ENCODE data around the gene ZFHX2. TPM values are rescaled to one million over a fixed set of nuclear protein-coding genes. Genes with fewer than 3 reads are reported as not detected.
A peak's percentile ranks its signal among the peaks of the same experiment; 100 is the strongest.

Gene ZFHX2
- total and polyA plus RNA-seq, 2 of the 4 experiments (the other 2 are of a cell fraction): 0.18 to 0.53 TPM

GRCh38 chr14:23533652-23534435 lies 17.7 kb downstream of the ZFHX2 start:
- Histone ChIP-seq H3K14ac (replicated peaks; ENCODE audit: low read depth, low read length) (no peak overlapping the region), H2BK5ac (ENCODE audit: low read depth, low read length, poor library complexity, severe bottlenecking) (no peak overlapping the region), H4K91ac (ENCODE audit: insufficient read depth, low read depth, low read length) (no peak overlapping the region), H2BK15ac (ENCODE audit: low read depth, low read length) (no peak overlapping the region), H3K9me1 (ENCODE audit: insufficient read depth, low read length) (no peaks in the 10 kb centered on the region), H2AK9ac (replicated peaks; ENCODE audit: low read depth, low read length, poor library complexity) (no peak overlapping the region), H3K79me1 (ENCODE audit: low read depth in 1 of 2, low read length in 2 of 2) (no peaks in the 10 kb centered on the region), H4K20me1 (ENCODE audit: insufficient read depth, low read length) (no peaks in the 10 kb centered on the region; the same call in 1 of the 2 replicates), H3K27ac (ENCODE audit: insufficient read depth, low read length) (no peak overlapping the region), H4K5ac (ENCODE audit: low read depth, low read length) (no peak overlapping the region), H3K56ac (ENCODE audit: extremely low read depth, insufficient read depth, low read length) (no peak overlapping the region), H3K18ac (ENCODE audit: low read depth, low read length) (no peak overlapping the region), H3K4ac (ENCODE audit: low read depth, low read length) (no peak overlapping the region), H3K4me2 (ENCODE audit: low read depth, low read length) (no peak overlapping the region), H3K9ac (ENCODE audit: low read depth, low read length) (no peak overlapping the region), H2BK20ac (ENCODE audit: low read depth, low read length) (no peak overlapping the region), H3K27me3 (ENCODE audit: control insufficient read depth, insufficient read depth, low read length) (no peaks in the 10 kb centered on the region), H3K23ac (ENCODE audit: low read depth, low read length) (no peak overlapping the region), H4K8ac (ENCODE audit: low read depth in 2 of 2, low read length in 2 of 2) (no peak overlapping the region), H3K4me1 (ENCODE audit: control insufficient read depth, insufficient read depth, low read length) (peaks cover 5% of the 10 kb centered on the region; the same call in 1 of the 2 replicates), H2BK120ac (ENCODE audit: low read depth, low read length) (no peak overlapping the region), H3K9me3 (ENCODE audit: control insufficient read depth, insufficient read depth, low read length) (no peaks in the 10 kb centered on the region), H2AFZ (replicated peaks; ENCODE audit: low read length, poor library complexity) (no peak overlapping the region), H2AK5ac (ENCODE audit: low read depth, low read length) (no peak overlapping the region), H3K4me3 (ENCODE audit: insufficient read depth, low read depth, low read length) (no peak overlapping the region), H3K36me3 (ENCODE audit: control insufficient read depth, insufficient read depth, low read length) (no peaks in the 10 kb centered on the region)
- TF ChIP-seq RAD21 (IDR thresholded peaks at IDR 0.05; ENCODE audit: low read length) (no peak), SMC3 (IDR thresholded peaks at IDR 0.05; ENCODE audit: low read depth, low read length) (no peak), CEBPB (IDR thresholded peaks at IDR 0.05; ENCODE audit: low read depth, low read length) (no peak), RFX5 (IDR thresholded peaks at IDR 0.05; ENCODE audit: low read depth, low read length) (no peak), CHD1 (IDR thresholded peaks at IDR 0.05; ENCODE audit: low read depth, low read length) (no peak), MAFK (IDR thresholded peaks at IDR 0.05; ENCODE audit: low read depth, low read length) (no peak), RCOR1 (IDR thresholded peaks at IDR 0.05; ENCODE audit: insufficient replicate concordance, low read length) (no peak), CTCF (conservative IDR thresholded peaks at IDR 0.05; ENCODE audit: low read depth, low read length) (no peak), NFE2L2 (IDR thresholded peaks at IDR 0.05; ENCODE audit: low read depth, low read length) (no peak), MAZ (IDR thresholded peaks at IDR 0.05; ENCODE audit: borderline replicate concordance, low read depth, low read length) (no peak), MXI1 (IDR thresholded peaks at IDR 0.05; ENCODE audit: borderline replicate concordance, low read depth, low read length) (no peak), FOS (IDR thresholded peaks at IDR 0.05; ENCODE audit: low read depth, low read length) (no peak), POLR2A (IDR thresholded peaks at IDR 0.05; ENCODE audit: low read depth, low read length) (no peak), BHLHE40 (IDR thresholded peaks at IDR 0.05; ENCODE audit: low read depth, low read length) (no peak)
- TF ChIP-seq, protein P1, sequence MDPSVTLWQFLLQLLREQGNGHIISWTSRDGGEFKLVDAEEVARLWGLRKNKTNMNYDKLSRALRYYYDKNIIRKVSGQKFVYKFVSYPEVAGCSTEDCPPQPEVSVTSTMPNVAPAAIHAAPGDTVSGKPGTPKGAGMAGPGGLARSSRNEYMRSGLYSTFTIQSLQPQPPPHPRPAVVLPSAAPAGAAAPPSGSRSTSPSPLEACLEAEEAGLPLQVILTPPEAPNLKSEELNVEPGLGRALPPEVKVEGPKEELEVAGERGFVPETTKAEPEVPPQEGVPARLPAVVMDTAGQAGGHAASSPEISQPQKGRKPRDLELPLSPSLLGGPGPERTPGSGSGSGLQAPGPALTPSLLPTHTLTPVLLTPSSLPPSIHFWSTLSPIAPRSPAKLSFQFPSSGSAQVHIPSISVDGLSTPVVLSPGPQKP (IDR thresholded peaks at IDR 0.05; ENCODE audit: borderline replicate concordance, low read depth, low read length): no peak
- TF ChIP-seq, protein P2, sequence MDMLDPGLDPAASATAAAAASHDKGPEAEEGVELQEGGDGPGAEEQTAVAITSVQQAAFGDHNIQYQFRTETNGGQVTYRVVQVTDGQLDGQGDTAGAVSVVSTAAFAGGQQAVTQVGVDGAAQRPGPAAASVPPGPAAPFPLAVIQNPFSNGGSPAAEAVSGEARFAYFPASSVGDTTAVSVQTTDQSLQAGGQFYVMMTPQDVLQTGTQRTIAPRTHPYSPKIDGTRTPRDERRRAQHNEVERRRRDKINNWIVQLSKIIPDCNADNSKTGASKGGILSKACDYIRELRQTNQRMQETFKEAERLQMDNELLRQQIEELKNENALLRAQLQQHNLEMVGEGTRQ (IDR thresholded peaks at IDR 0.05; ENCODE audit: low read depth, low read length): no peak
- 76% methylated on average over 9 of the region's 16 CpGs; no CpG with 5 or more reads in 1 of the 2 experiments for WGBS, 2 experiments (ENCODE audit: extremely low coverage in 2 of 2, insufficient read length in 1 of 2)
- TSS peak; percentile 57 for BruUV-seq (replicated peaks)
- ATAC-seq (ENCODE audit: low read depth) (no peak), DNase-seq (no peak)
- dilution Hi-C loops (cut with HindIII; ENCODE audit: low sequenced_read_pairs, unreplicated experiment): no loop called here
- intact Hi-C loops (cut with micrococcal nuclease): no loop called here
- ChIA-PET POLR2A (ENCODE audit: unreplicated experiment) (no interaction called here), CTCF (no interaction called here)
- in situ Hi-C loops (cut with MboI; ENCODE audit: low sequenced_read_pairs): no loop called here
